Endodermal cell (in vitro differentiated cells): ENCODE measurements around the gene JARID2. TPM values are rescaled to one million over a fixed set of nuclear protein-coding genes. Genes with fewer than 3 reads are reported as not detected.

Experiments
- DNase-seq: peaks from one replicate; pipeline ENCODE4 v3.0.0-alpha.2; 2017
- H3K27ac ChIP-seq: 2 replicates; pipeline ENCODE4 v1.5.1; 2013; ENCODE audit warnings: mild to moderate bottlenecking, low read depth, low read length, moderate library complexity
- H3K27me3 ChIP-seq: 2 replicates; pipeline ENCODE4 v1.6.1; 2013; ENCODE audit warnings: mild to moderate bottlenecking, low read length, moderate library complexity; ENCODE audit not compliant: insufficient read depth, control insufficient read depth, poor library complexity, severe bottlenecking
- H3K36me3 ChIP-seq: 2 replicates; pipeline ENCODE4 v1.7.0; 2013; ENCODE audit warnings: mild to moderate bottlenecking, low read length, moderate library complexity; ENCODE audit not compliant: control insufficient read depth, insufficient read depth
- H3K4me1 ChIP-seq: one replicate; pipeline ENCODE4 v1.7.0; 2013; ENCODE audit warnings: low read length; ENCODE audit not compliant: control insufficient read depth, insufficient read depth
- H3K4me3 ChIP-seq: 2 replicates; pipeline ENCODE4 v1.5.1; 2013; ENCODE audit warnings: mild to moderate bottlenecking, low read length, moderate library complexity
- H3K9ac ChIP-seq: 2 replicates; pipeline ENCODE4 v1.6.1; 2013; ENCODE audit warnings: mild to moderate bottlenecking, low read length, moderate library complexity; ENCODE audit not compliant: poor library complexity, severe bottlenecking; ENCODE audit errors: extremely low read depth
- H3K9me3 ChIP-seq: 2 replicates; pipeline ENCODE4 v1.6.1; 2013; ENCODE audit warnings: mild to moderate bottlenecking, low read length, moderate library complexity; ENCODE audit not compliant: control insufficient read depth
- H3K27ac Mint-ChIP-seq: 2 replicates; pipeline ENCODE4 v1.8.0; 2020; ENCODE audit warnings: mixed read lengths
- H3K27me3 Mint-ChIP-seq: 2 replicates; pipeline ENCODE4 v1.8.0; 2021; ENCODE audit warnings: mild to moderate bottlenecking, mixed read lengths; ENCODE audit not compliant: insufficient read depth
- H3K36me3 Mint-ChIP-seq: 2 replicates; pipeline ENCODE4 v1.8.0; 2020; ENCODE audit warnings: low read depth, mixed read lengths
- H3K4me1 Mint-ChIP-seq: 2 replicates; pipeline ENCODE4 v1.8.0; 2020; ENCODE audit warnings: mixed read lengths
- H3K4me3 Mint-ChIP-seq: 2 replicates; pipeline ENCODE4 v1.8.0; 2020; ENCODE audit warnings: mild to moderate bottlenecking, moderate library complexity, mixed read lengths
- H3K9me3 Mint-ChIP-seq: 2 replicates; pipeline ENCODE4 v1.8.0; 2020; ENCODE audit warnings: mild to moderate bottlenecking, mixed read lengths
- WGBS, 2 experiments: methylation state at CpG; one replicate each; pipeline versions ENCODE4 v1.1.5 to v1.1.7; 2013; ENCODE audit warnings: missing lambda C conversion rate in 2 of 2, mixed read lengths in 1 of 2; ENCODE audit not compliant: insufficient coverage in 1 of 2, insufficient read length in 1 of 2; 5-methylcytosine and 5-hydroxymethylcytosine counted together
- total RNA-seq, 2 donors: library from RNA; stranded (reverse); fragmentation: NEBNext Ultra II Directional in 1 of 2; extraction: Animal tissue kit (Norgen Biotek cat#: 25700) in 1 of 2; gene quantifications; 2 replicates in 1 of 2; 3 replicates in 1 of 2; pipeline ENCODE4 v1.2.1, GENCODE V29; 2021
- TF ChIP-seq, protein P1 (sequence below): fragments of 200-600 bp; sonication (generic); conservative IDR thresholded peaks from 2 replicates; pipeline ENCODE4 v1.5.0; 2021; ENCODE audit warnings: antibody characterized with exemption, mild to moderate bottlenecking

JARID2 gene
- total RNA-seq, 2 donors from 2014 or later, result 42.5 to 77.0 TPM

DNA sequence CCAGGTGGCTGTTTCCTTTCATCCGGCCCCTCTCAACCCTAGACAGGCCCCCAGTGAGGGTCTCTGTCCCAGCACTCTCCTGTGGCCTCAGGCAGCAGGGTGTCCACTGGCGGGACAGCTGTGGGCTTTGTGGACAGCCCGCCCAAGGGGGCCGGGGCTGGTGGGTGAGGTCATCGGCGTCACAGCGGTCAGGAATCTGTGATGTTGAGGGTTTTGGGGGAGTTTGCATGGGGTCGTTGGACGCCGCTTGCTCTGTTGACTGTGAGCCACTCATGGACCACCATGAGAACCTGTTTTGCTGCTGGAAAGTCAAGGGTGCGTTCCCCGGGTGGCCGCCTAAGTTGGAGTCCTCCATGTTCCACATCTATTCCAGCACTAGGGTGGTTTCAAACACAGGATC lies 270.5 kb downstream of the JARID2 start:
- no peak overlapping the region for H3K4me3 Mint-ChIP-seq
- H3K27ac ChIP-seq, result no peak overlapping the region

DNA sequence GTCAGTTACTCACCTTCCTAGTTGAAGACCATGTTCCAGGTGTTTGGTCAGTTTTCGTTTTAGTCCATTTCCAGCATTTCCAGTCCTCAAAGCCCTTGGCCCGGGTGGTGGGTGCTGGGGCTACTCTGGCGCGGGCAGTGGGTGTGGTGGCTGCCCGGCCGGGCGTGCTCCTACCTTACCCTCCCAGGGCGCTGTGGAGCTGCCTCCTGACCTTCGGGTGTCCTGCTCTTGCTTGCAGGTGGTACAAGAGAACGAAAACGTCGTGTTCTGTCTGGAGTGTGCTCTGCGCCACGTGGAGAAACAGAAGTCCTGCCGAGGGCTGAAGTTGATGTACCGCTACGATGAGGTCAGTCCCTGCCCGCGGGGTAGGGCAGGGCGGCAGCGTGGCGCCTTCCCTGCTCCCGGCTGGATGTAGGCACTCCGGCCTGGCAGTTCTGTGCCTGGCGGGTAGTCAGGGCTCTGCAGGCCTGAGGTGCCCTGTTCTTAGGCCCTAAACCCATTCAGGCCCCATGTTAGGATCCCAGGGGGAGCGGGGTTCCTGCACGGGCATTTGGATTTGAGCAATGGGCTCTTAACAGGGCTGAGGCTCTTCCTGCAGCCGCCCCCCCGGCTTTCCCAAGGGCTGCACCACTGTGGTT lies 271.2 kb downstream of the JARID2 start:
- no peak for DNase-seq
- 93 to 94% methylated on average over 20 to 29 of the region's 29 CpGs for WGBS, 2 experiments
- peaks cover 90% of the 10 kb centered on the region for H3K36me3 ChIP-seq
- H3K36me3 Mint-ChIP-seq, result peaks cover 89% of the 10 kb centered on the region
- H3K4me1 ChIP-seq, result no peaks in the 10 kb centered on the region
- H3K27ac ChIP-seq, result no peak overlapping the region
- no peak overlapping the region for H3K27ac Mint-ChIP-seq
- H3K9me3 Mint-ChIP-seq, result no peaks in the 10 kb centered on the region
- no peaks in the 10 kb centered on the region for H3K4me1 Mint-ChIP-seq
- H3K9ac ChIP-seq, result no peak overlapping the region
- no peaks in the 10 kb centered on the region for H3K9me3 ChIP-seq
- H3K4me3 Mint-ChIP-seq, result no peak overlapping the region
- TF ChIP-seq, protein P1, sequence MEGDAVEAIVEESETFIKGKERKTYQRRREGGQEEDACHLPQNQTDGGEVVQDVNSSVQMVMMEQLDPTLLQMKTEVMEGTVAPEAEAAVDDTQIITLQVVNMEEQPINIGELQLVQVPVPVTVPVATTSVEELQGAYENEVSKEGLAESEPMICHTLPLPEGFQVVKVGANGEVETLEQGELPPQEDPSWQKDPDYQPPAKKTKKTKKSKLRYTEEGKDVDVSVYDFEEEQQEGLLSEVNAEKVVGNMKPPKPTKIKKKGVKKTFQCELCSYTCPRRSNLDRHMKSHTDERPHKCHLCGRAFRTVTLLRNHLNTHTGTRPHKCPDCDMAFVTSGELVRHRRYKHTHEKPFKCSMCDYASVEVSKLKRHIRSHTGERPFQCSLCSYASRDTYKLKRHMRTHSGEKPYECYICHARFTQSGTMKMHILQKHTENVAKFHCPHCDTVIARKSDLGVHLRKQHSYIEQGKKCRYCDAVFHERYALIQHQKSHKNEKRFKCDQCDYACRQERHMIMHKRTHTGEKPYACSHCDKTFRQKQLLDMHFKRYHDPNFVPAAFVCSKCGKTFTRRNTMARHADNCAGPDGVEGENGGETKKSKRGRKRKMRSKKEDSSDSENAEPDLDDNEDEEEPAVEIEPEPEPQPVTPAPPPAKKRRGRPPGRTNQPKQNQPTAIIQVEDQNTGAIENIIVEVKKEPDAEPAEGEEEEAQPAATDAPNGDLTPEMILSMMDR, result no peak
- no peak overlapping the region for H3K4me3 ChIP-seq
- no peaks in the 10 kb centered on the region for H3K27me3 Mint-ChIP-seq
- no peaks in the 10 kb centered on the region for H3K27me3 ChIP-seq

More for the DNA sequence above, 270.5 kb downstream of the JARID2 start:
- Mint-ChIP-seq H3K27ac (peak overlapping the region; percentile 21), H3K9me3 (no peaks in the 10 kb centered on the region), H3K4me1 (no peaks in the 10 kb centered on the region), H3K36me3 (peaks cover 89% of the 10 kb centered on the region), H3K27me3 (no peaks in the 10 kb centered on the region)
- Histone ChIP-seq H3K4me1 (no peaks in the 10 kb centered on the region), H3K27me3 (no peaks in the 10 kb centered on the region), H3K9ac (no peak overlapping the region), H3K36me3 (peaks cover 90% of the 10 kb centered on the region), H3K4me3 (no peak overlapping the region), H3K9me3 (no peaks in the 10 kb centered on the region)
- TF ChIP-seq, protein P1, result no peak
- WGBS, 2 experiments, result 96 to 100% methylated on average over 2 to 13 of the region's 13 CpGs
- no peak for DNase-seq

DNA sequence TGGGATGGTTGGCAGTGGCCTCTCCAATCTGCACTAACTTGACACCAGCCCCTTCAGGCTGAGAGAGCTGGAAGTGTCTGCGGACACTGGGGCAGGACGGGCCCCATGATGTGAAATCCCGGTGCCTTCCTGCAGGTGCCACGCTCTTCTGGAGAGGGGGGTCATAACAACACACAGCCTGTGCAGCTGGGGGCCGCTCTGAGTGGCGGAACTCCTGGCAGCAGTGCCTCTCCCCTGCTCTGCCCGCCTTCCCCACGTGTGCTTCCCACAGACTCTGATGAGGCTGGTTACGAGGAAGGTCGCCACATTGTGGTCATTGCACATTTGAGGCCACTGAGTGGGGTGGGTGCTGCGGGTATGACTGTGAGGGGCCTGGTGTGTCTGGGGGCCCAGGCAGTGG lies 271.7 kb downstream of the JARID2 start:
- H3K27me3 Mint-ChIP-seq, result no peaks in the 10 kb centered on the region
- WGBS, 2 experiments, result 93 to 94% methylated on average over 9 to 11 of the region's 11 CpGs
- Histone ChIP-seq H3K27me3 (no peaks in the 10 kb centered on the region), H3K4me1 (no peaks in the 10 kb centered on the region), H3K4me3 (no peak overlapping the region), H3K9me3 (no peaks in the 10 kb centered on the region), H3K36me3 (peaks cover 90% of the 10 kb centered on the region), H3K27ac (no peak overlapping the region), H3K9ac (no peak overlapping the region)
- no peaks in the 10 kb centered on the region for H3K9me3 Mint-ChIP-seq
- H3K36me3 Mint-ChIP-seq, result peaks cover 89% of the 10 kb centered on the region
- DNase-seq, result no peak
- TF ChIP-seq, protein P1, result no peak
- no peak overlapping the region for H3K4me3 Mint-ChIP-seq
- H3K27ac Mint-ChIP-seq, result peak overlapping the region; percentile 30
- H3K4me1 Mint-ChIP-seq, result no peaks in the 10 kb centered on the region
